AG04449 (cell line): ENCODE measurements around the gene LEMD1.

Experiments
- CTCF ChIA-PET: fragments of 350-600 bp; formaldehyde crosslinking; extraction: SDS; loops from one replicate; lab custom pipeline; 2021; ENCODE audit warnings: antibody characterized with exemption; lab: Yijun Ruan, JAX
- POLR2A ChIA-PET: fragments of 400-600, 350-600 bp; formaldehyde crosslinking; extraction: SDS; loops from one replicate; lab custom pipeline; 2020; ENCODE audit warnings: antibody characterized with exemption, inconsistent platforms; lab: Yijun Ruan, JAX
- DNase-seq: peaks from one replicate; pipeline ENCODE4 v3.0.0-alpha.2; 2010; ENCODE audit warnings: low read depth, low spot score
- H3K4me3 ChIP-seq: 2 replicates; pipeline ENCODE4 v1.5.1; 2011; ENCODE audit warnings: low read depth, mild to moderate bottlenecking, control low read depth, low read length
- TF ChIP-seq, protein P1 (sequence below): IDR thresholded peaks from one replicate; pipeline ENCODE4 v1.5.1; 2011; ENCODE audit warnings: mild to moderate bottlenecking, moderate library complexity, low read length, control low read depth, inconsistent platforms; ENCODE audit not compliant: insufficient read depth; ENCODE audit errors: missing control alignments

Gene LEMD1

DNA sequence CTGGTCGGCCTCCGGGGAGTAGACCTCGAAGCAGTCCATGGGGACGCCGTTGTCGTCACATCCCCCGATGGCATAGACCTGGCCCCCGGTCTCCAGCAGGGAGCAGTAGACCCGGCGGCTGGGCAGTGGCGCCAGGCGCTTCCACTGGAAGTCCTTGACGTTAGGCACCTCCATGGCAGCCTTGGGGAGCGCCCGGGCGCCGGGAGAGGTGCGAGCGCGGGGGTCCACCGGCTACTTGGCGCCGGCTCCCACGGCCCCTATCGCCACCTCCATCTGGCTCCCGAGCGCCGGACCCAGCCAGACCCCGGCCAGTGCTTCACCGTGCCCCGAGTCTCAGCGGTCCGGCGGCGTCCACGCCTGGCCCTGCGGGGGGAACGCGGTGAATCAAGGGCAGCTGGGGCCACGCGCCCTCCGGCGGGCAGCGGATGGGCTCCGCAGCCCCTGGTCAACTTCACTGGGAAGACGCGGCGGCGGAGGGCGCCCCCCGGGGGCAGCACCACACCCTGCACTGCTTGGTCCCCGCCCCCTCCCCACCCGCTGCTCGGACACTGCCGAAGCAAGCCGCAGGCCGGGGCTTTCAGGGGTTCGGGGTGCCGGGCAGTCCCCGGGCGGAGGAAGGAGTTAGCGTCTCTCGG, 78.3 kb downstream of the LEMD1 start:
- DNase-seq = no peak
- no peak overlapping the region for H3K4me3 ChIP-seq
- TF ChIP-seq, protein P1, sequence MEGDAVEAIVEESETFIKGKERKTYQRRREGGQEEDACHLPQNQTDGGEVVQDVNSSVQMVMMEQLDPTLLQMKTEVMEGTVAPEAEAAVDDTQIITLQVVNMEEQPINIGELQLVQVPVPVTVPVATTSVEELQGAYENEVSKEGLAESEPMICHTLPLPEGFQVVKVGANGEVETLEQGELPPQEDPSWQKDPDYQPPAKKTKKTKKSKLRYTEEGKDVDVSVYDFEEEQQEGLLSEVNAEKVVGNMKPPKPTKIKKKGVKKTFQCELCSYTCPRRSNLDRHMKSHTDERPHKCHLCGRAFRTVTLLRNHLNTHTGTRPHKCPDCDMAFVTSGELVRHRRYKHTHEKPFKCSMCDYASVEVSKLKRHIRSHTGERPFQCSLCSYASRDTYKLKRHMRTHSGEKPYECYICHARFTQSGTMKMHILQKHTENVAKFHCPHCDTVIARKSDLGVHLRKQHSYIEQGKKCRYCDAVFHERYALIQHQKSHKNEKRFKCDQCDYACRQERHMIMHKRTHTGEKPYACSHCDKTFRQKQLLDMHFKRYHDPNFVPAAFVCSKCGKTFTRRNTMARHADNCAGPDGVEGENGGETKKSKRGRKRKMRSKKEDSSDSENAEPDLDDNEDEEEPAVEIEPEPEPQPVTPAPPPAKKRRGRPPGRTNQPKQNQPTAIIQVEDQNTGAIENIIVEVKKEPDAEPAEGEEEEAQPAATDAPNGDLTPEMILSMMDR = peak; percentile 17
- POLR2A ChIA-PET = no interaction called here
- CTCF ChIA-PET = interaction anchor here (1.8 kb wide), 1 partner anchor 11 kb away, joined by 5 read pairs; no protein-coding TSS in a partner anchor

DNA sequence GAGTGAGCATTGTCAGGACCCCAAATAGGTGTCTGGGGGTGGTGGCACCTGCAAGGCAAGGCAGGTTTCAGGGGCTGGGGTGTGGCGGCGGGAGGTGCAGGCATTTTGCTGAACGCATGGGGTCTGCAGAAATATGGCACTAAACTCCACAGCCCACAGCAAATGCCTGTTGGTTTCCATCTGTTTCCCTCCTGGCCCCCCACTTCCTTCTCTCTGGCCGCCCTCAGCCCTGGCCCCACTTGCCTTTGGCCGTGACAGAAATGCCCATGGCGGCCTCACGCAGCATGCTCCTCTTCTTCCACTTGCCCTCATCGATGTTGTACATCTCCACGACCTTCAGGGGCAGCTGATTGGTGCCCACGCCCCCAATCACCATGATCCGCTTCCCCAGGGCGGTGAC, 78.9 kb downstream of the LEMD1 start:
- no peak for DNase-seq
- TF ChIP-seq, protein P1 = no peak
- no peak overlapping the region for H3K4me3 ChIP-seq
- CTCF ChIA-PET = interaction anchor here (0.6 to 1.2 kb wide), 5 partner anchors 11 to 182 kb away, joined by 3 to 6 read pairs (median 4); no protein-coding TSS in a partner anchor
- POLR2A ChIA-PET = no interaction called here

DNA sequence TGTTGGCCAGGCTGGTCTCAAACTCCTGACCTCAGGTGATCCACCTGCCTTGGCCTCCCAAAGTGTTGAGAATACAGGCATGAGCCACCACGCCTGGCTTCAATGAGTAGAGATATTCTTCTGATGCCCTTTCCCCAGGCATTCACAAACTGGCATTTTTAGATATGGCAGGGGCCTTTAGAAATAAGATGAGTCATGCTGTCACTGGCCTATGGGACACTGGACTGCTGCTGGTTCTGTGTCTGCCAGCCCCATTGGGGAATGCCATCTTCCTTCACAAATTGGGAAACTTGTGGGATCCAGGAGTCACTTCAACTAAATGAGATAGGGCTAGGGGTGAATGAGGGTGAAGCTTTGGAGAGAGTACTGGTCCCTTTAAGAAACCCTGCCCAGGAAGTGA, 81.2 kb downstream of the LEMD1 start:
- DNase-seq = no peak
- TF ChIP-seq, protein P1 = no peak
- no peak overlapping the region for H3K4me3 ChIP-seq
- POLR2A ChIA-PET = no interaction called here
- CTCF ChIA-PET = interaction anchor here (1.0 to 28.6 kb wide), 5 partner anchors 14 to 184 kb away, joined by 3 to 2093 read pairs (median 58); partner anchors contain the start of gene KLHDC8A

DNA sequence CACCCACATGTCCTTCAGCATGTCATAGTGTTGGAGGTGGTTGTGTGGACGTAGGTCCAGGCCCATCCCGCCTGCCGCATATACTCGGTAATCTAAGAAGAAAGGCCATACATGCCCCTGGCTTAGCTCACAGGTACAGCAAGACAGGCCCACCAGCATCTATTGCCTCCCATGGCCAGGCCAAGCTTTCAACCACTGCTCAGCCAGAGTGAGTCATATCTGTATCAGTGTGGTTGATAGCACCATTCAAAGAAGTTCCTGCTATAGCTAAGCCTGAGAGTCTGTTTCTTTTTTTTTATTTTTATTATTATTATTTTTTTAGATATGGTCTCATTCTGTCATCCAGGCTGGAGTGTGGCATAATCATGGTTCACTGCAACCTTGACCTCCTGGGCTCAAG, 82.1 kb downstream of the LEMD1 start:
- TF ChIP-seq, protein P1 = no peak
- H3K4me3 ChIP-seq = no peak overlapping the region
- DNase-seq = no peak
- ChIA-PET CTCF (interaction anchor here (1.3 to 28.6 kb wide), 7 partner anchors 9 to 184 kb away, joined by 3 to 2093 read pairs (median 58); partner anchors contain the start of genes KLHDC8A and NUAK2), POLR2A (no interaction called here)

DNA sequence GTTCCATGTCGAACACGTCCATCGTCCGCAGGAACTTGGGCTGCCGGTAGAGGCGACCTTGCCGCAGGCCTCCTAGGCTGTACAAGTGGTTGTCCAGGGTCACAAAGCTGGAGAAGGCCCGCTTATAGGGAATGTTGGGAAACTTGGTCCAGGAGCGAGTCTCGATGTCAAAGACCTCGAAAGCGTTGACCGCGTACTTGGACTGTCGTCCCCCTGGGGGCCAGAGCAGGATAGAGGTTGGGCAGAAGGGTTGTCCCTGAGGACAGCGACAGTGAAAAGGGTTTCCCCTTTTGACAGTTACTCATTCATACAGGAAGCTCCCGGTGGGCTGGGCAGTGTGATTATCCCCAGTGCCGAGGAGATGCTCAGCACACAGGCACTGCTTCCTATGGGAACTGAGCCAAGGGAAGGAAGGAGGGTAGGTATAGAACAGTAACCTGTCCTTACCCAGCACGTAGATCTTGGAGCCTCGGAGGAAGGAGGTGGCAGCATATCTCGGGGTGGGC, 82.6 kb downstream of the LEMD1 start:
- TF ChIP-seq, protein P1 = no peak
- CTCF ChIA-PET = interaction anchor here (1.3 to 28.6 kb wide), 7 partner anchors 10 to 185 kb away, joined by 3 to 2093 read pairs (median 58); partner anchors contain the start of genes KLHDC8A and NUAK2
- POLR2A ChIA-PET = no interaction called here
- H3K4me3 ChIP-seq = no peak overlapping the region
- no peak for DNase-seq

DNA sequence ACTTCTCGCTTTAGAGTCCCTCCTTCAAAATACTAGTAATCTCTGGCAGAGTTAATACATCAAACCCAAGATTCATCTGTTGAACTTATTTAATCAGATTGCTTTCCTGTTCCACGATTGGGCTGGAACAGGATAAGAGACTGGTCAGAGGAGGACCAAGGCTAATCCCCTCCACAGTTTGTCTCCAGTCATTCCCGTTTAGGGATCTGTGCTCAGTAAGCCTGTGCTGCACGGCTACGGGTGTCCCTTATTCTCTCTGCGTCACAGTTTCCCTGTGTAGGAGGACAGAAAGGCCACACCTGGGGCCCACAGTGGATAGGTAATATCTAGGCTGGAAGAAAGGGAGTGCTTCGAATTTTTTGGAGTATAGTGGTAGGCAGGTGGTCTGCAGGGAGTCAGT, 83.8 kb downstream of the LEMD1 start:
- CTCF ChIA-PET = interaction anchor here (1.0 to 28.6 kb wide), 10 partner anchors 8 to 186 kb away, joined by 3 to 2093 read pairs (median 53); partner anchors contain the start of genes KLHDC8A and NUAK2
- no peak for DNase-seq
- TF ChIP-seq, protein P1 = no peak
- POLR2A ChIA-PET = no interaction called here
- no peak overlapping the region for H3K4me3 ChIP-seq
